HG03025 (cell line): ENCODE data around the gene FRMD3.

Experiments
- ATAC-seq: cut with Tn5 transposase; IDR thresholded peaks from one replicate; pipeline ENCODE4 v1.9.1; 2021; ENCODE audit warnings: mild to moderate bottlenecking, moderate library complexity; ENCODE audit not compliant: unreplicated experiment, low FRiP score

The FRMD3 gene

DNA sequence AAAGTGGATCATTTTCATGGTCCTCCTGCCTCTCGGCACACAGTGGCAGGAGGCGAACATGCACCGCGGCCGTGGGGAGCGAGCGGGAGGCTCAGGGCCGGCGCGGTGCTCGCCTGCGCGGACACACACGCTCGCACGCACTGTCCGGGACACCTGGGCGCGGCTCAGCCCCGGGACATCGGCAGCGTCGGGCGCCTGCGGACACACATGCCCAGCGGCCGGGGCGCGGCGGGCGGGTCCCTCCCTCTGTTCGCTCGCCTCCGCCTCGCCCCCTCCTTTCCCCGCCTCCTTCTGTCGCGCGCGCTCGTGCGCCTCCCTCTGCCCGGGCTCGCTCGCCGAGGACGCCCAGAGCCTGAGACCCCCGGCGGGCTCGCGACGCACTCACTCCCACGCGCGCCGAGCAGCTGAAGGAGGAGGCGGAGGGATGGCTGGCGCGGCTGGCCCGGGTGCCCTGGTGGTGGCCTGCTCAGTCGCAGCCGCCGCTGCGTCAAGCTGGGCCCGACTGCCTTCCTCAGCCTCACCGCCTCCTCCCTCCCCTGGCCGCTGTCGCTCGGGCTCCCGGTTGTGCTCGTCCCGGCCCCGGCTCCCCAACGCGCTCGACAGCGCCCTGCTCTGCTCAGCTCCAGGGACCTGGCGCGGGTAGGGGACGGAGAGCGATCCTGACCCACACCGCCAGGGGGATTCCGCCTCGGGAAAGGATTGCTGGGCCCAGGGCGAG is at the start of gene FRMD3:
Gene FRMD3, minus strand, starts transcription at position 230 of the 718 bp plus-strand sequence. Its CDS starts 170 bp downstream, at position 60.
- no peak for ATAC-seq

DNA sequence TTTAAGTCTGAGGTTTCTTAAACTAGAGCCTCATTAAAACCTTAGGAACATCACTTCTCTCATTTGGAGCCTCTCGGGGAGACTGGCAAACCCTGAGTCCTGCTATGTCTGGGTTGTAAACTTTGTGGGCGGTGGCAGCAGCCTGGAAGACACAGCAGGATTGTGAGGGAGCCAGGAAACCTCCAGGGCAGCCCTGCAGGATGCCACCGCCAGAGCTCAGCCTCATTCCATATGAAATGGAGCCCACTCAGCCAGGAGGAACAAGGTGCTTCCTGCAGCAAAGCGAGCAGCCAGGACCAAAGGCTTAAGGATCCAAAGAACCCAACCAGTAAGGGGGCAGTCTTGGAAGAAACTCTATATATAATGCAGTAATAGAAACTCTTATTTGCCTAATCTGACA is 46.8 kb upstream of the FRMD3 start:
- ATAC-seq = no peak

DNA sequence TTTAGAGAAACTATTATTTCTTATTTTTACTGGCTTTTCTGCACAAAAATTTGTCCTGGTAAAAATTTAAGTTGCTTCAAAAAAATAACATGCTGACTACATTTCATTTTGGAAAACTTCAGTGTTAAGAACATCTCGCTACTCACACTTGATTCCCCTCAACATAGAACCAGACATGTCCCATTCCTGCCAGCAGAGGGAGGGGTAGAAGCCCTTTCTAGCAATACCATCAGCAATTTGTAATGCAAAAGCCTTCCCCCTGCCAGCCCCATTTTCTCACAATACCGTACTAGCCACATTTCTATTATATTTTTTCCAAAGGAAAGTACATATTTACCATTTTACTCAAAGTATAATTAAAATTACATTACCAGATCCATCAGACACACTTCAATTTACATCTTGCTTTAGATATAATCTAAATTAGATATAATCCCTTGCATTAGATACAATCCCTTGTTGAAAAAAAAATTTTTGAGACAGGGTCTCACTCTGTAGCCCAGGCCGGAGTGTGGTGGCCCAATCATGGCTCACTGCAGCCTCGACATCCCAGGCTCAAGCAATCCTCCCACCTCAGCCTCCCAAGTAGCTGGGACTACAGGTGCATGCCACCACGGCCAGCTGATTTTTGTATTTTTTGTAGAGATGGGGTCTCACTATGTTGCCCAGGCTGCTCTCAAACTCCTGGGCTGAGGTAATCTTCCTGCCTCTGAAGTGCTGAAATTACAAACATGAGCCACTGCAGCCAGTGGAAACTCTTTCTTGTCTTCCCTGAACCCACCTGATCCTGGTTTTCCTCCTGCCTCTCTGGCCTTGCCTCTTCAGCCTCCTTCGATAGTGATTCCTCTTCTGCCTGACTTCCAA is 45.2 kb upstream of the FRMD3 start:
- no peak for ATAC-seq

DNA sequence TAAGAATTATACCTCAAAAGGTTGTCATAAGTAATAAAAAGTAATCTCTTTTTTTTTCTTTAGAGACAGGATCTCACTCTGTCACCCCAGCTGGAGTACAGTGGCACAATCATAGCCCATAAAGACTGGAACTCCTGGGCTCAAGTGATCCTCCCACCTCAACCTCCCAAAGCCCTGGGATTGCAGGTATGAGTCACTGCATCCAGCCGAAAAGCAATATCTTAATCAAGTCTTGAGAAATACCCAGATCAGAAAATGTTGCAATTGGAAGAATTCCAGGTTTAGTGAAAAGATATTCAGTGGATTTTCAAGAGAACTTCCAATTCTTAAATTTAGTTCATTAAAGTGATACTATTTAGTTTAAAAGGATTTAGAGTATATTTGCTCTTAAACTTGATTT is 43.8 kb upstream of the FRMD3 start:
- no peak for ATAC-seq

DNA sequence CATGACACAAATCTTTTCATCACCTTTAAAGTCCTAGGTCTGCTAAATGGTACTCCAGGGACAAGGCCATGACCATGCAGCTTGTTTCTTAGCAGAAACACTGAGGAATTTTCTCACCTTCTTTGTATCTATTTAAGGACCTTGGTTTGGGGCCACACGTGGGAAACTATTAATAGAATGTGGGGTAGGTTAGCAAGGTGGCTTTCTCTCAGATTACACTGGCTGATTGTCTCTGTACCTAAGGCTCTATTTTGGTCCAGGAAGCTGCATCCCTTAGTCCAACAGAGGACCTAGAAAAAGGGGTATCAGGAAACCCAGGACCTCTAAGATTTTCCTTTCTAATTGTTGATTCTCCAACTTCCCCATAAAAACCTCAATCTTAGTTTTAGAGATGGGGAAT is 36.3 kb upstream of the FRMD3 start:
- no peak for ATAC-seq

DNA sequence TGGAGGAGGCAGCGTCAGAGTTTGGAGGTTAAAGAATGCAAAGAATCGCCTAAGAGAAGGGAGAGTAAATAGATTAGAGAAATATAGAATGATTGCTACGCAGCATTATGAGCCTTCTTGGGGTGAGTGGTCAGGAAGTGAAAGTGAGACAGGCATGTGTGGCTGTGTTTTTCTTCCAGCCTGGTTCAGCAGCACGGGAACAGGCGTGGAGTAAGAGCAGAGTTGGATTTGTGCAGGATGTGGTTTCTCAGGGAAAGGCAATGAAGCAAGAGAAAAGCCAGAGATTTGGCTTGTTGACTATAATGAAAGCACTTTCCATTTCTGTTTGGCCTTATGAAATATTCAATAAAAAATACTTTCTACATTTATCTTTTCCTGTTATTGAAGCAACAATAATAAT is 34.3 kb upstream of the FRMD3 start:
- ATAC-seq = no peak

DNA sequence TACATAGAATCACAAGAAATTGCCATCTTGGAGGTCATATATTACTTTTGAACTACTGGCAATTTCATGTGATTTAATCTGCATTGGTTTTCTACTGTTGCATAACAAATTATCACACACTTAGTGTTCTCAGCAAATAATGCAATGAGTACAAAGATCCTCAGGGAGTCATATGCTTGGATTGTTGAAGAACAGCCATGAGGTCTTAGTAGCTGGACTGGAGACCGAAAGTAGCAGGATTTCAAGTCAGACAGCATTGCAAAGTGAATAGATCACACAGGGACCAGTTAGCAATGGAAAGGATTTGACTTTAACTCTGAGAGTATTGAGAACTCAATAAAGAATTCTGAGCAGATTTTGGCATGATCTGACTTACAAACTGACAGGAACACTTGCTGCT is 32.2 kb upstream of the FRMD3 start:
- ATAC-seq = no peak

DNA sequence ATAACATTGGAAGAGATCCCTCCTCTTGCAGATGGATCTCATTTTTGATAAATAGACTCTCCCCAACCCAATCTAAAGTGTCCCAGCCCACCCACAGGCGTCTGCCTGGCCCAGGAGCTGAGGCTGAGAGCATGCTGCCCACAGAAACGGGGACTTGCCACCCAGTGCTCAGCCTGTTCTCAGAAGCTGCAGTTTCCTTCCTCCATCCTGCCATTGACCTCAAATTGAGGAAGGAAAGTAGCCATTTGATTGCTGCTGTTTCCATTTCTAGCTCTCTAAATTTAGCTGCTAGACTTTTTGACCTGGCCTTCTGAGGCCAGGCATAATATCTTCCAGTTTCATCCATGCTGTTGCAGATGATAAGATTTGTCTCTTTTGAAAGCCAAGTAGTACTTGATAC is 31.1 kb upstream of the FRMD3 start:
- no peak for ATAC-seq

DNA sequence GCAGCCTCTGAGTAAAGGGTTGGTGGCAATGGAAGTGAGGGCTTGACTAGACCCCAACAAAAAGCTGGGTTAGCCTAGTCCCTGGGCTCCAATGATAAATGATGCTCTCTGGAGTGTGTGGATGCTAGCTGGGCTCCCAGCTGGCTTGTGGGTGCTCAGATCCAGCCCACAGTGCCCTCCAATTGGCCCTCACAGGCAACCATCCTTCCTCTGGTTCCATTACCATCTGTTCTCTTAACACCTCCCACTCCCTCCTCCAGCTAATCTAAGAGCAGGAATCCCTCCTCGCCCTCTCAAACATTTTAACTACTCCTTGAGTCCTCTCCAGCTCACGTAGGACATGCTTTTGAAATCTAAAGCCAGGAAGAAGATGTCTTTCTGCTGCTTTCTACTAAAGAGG is 25.2 kb upstream of the FRMD3 start:
- ATAC-seq = no peak

DNA sequence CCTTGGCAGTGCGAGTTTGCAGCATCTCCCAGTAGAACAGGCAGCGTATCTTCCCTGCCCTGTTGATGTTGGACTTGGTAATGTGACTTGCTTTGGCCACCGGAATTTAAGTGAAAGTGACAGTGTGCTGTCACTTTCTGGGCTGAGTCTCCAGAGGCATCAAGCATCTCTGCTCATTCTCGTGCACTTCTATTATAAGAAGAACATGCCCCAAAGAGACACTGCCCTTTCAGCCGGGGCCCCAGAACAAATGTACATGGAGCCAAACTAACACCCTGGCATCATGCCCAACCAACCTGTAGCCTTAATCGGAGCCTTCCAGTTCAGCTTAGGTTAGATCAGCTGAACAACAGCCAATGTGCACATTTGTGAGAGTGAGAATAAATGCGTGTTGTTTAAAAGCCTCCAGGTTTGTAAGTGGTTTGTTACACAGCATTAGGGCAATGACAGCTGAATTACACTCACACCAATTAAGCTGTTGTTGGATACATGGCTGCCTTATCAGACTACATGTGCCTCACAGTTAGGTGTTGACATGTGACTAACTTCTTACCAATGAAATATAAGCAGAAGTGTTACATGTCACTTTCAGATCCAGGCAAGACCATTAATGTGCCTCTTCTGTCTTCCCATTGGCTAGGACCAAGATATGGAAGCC is 22.1 kb upstream of the FRMD3 start:
- no peak for ATAC-seq

DNA sequence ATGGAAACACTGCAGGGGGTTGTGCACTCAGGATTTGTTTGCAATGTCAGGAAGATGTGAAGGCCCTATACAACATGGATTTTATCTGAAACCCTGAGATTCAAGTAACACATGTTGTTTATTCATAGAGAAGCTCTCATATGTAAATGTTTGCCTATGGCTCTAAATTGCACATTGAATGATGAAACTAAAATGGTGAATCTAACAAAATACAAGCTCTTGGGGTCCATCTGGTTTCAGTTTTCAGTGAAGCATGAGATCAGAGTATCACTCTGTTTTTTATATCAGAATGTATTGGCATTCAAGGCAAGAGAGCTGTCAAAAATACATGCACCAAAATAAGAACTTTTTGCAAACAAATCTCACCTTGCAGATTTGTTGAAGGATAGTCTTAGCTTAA is 19.6 kb upstream of the FRMD3 start:
- ATAC-seq = no peak

DNA sequence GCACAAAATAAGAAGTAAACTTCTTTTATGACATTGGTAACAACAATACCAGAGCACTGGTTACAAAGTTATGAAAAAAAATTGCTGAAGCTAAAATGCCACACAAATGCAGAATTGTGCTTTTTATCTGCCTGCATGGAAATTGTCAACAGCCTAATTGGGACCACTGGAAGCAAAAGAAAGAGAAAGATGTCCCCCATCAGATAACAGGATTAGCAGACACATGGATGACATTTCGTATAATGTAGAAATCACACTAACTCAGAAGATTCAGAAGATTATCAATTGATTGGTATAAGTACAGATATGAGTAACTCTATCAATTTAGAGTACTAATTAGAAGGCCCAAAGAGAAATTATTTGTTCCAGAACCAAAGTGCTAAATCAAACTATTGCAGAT is 19.1 kb upstream of the FRMD3 start:
- ATAC-seq = no peak

DNA sequence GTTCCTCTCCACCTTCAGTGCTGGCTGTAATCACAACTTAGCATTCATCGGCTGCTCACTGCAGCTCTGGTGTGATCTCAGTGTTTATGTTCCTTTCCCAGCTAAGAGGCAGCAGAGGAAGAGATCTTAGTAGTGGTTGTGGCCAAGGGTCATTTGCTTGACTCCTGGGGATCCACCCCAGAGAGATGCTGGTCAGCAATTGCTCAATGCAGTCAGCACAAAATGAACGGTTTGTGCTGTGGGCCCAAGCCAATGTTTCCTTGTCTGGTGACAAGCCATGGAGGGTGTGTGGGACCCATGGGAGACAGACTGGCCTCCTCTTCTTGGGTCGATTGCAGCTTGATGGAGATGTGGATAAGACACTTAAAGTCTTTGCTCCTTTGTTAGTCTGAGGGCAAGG is 16.1 kb upstream of the FRMD3 start:
- no peak for ATAC-seq

DNA sequence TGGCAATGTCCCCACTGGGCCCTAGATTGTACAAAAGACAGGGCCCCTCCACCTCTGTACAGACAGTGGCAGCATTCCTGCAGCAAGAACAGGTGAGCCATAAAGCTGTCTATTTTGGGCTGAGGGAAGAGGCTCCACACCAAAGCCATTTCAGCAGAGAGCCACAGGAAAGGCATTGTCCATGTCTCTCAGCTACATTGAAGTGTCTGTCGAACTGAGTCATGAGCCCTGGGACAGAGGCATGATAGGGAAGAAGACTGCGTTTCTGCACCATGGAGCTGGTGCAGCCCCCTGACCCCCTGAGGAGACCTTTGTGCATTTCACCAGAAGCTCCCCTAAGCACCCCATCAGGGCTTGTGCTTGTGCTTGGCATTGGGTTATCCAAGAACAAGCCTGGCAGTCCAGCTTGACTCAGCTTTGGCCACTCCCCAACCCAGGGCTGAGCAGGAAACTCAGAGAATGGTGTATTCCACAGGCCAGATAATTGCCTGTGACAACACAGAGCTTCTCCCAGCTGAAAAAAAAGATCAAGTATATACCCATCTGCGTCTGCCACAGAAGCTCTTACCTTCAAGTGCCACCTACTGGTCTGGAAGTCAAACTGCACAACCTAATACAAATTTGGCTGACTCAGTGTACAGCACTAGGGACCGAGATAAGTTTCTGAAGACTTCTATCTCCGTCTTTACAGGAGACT is 5.9 kb upstream of the FRMD3 start:
- ATAC-seq = peak; percentile 85

DNA sequence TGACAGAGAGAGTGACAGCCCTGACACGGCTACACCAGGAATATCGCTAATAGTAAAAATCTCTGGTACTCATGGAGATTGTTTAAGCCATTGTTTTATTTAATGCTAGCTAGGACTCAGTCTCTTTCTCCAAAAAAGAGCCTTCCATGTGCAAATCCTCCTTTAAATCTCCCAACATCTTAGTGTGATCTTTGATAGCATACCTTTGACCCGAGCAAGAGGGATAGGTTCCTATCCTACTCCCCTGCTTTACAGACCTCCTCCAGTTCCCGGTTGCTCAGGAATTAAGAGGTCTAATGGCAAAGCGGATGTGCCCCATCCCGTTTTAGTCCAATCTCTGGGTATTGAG is 663 bp upstream of the FRMD3 start:
- ATAC-seq = no peak

DNA sequence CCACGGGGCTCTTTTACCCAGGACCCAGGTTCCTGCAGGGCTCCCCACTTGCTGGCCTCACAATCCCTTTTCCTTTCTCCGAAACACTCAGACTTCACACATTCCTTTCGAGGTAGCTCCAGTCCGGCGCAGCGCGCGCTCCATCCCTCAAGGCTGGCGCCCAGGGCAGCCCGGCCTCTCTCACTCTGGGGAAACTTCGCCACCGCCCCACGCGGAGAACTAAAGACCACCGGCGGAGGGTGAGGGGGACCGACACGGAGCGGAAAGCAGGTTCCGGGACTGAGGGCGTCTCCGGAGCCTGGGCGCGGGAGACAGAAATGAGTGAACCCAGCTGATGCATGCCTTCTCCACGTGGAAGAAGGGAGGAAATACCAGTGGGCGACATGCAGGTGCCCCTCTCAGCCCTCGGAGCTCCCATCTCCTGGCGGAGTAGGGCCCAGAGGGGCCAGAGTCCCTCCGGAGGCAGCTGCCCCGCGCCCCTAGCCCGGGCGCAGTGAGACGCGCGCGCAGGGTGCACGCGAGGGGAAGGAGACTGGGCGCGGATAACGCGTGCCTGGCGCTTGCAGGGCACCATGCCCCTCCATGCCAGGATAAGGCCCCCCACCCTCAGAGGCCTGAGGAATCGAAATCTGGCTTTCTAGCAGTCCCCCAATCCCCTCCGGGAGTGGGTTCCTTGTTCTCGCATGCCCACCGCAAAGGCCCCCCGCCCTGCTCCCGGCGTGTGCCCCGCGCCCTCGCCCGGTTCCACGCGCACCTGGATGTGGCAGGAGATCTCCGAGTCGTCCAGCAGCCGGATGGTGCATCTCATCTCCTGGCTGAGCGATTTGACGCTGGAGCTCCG is 650 bp downstream of the FRMD3 start:
- ATAC-seq = no peak

DNA sequence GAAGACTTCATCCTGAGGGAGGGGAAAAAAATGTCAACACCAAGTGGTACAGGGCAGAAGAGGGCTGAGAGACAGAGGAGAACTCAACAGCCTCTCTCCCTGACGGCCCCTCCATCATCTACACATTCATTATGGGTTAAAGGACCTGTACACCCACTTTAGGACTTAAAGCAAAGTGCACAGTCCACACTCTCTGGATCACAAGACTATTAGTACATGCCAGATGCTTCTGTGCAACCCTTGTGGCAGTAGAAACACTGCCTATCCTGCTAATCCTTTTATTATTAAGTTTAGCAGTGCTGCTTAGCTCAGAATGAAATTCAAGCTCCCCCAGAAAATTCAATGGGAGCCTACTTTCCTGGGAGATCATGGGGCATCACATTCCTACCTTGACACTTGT is 1.9 kb downstream of the FRMD3 start:
- ATAC-seq = no peak

DNA sequence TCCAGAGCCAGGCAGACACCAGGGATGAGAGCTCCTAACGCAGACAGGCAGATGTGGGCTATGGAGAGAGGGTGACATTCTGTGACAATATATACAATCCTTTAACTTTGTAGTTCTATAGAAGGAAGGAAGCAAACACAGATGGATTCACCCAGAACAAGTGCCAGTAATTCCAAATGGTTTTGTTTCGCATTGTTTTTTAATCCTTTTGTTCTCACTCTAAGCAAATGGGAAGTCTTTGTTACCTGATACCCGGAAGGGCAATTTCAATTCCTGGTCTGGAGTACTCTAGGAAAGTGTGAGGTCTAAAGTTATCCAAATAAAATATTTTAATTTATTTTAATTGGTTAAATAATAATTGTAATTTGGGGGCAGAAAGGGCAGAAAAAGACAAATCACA is 2.5 kb downstream of the FRMD3 start:
- no peak for ATAC-seq

DNA sequence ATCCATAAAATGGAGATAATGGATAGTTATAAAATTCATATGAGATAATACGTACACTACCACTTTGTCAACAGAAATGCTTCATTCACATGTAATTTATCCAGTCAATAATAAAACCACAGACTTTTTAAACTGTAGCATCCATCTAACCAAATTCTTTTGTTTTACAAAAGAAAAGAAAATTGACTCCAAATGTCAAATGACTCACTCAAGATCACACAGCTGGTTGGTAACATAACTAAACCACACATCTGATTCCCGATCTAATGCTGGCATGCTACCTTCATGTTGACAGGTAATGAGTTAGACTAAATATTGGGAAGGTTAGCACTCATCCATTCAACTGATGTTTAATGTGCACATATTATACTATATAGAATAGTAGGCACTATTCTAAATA is 4.9 kb downstream of the FRMD3 start:
- no peak for ATAC-seq

DNA sequence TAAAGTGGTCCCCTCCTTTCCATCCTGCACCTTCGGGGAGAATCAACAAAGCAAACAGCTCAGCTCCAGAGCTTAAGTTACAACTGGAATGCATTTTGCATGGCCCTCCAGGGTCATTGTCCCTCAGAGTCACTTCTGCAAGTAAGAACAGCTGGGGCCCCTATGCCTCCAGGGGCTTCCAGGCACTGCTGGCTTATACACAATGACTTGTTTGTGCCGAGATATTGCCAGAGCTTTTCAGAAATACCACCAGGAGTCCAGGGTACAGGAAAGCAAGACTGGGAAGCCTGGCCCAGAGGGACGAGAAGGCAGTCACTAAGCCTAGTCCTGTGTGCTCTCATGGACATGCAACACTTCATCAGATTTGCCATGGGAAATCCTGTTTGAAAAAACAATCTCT is 11.3 kb downstream of the FRMD3 start:
- no peak for ATAC-seq
